ENCODE results near the gene L2HGDH.

DNA sequence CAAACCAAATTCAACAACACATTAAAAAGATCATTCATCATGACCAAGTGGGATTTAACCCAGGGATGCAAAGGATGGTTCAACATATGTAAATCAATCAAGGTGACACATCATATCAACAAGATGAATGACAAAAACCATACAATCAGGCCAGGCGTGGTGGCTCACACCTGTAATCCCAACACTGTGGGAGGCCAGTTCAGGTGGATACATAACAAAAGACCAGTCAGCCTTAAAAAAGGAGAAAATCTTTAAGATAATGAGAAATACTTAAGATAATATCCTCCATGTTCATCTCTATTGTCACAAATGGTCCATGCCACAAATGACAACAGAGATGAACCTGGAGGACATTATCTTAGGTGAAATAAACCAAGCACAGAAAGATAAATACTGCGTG lies 12.4 kb downstream of the L2HGDH start:
- TF ChIP-seq IRF1 (CRISPR knock-in tag; IDR thresholded peaks at IDR 0.05) (no peak), NFYB (CRISPR knock-in tag; conservative IDR thresholded peaks at IDR 0.05; ENCODE audit: low read depth) (no peak)
- TF ChIP-seq, protein P1, sequence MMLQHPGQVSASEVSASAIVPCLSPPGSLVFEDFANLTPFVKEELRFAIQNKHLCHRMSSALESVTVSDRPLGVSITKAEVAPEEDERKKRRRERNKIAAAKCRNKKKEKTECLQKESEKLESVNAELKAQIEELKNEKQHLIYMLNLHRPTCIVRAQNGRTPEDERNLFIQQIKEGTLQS (CRISPR knock-in tag; conservative IDR thresholded peaks at IDR 0.05): no peak

Measured in WTC11 (cell line).